ENCODE results near the gene DHX36. TPM values are rescaled to one million over a fixed set of nuclear protein-coding genes. Genes with fewer than 3 reads are reported as not detected.

Gene DHX36, protein sequence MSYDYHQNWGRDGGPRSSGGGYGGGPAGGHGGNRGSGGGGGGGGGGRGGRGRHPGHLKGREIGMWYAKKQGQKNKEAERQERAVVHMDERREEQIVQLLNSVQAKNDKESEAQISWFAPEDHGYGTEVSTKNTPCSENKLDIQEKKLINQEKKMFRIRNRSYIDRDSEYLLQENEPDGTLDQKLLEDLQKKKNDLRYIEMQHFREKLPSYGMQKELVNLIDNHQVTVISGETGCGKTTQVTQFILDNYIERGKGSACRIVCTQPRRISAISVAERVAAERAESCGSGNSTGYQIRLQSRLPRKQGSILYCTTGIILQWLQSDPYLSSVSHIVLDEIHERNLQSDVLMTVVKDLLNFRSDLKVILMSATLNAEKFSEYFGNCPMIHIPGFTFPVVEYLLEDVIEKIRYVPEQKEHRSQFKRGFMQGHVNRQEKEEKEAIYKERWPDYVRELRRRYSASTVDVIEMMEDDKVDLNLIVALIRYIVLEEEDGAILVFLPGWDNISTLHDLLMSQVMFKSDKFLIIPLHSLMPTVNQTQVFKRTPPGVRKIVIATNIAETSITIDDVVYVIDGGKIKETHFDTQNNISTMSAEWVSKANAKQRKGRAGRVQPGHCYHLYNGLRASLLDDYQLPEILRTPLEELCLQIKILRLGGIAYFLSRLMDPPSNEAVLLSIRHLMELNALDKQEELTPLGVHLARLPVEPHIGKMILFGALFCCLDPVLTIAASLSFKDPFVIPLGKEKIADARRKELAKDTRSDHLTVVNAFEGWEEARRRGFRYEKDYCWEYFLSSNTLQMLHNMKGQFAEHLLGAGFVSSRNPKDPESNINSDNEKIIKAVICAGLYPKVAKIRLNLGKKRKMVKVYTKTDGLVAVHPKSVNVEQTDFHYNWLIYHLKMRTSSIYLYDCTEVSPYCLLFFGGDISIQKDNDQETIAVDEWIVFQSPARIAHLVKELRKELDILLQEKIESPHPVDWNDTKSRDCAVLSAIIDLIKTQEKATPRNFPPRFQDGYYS
- polyA plus RNA-seq = 10 to 100 TPM in 2 of 3 donors, 1 to 10 TPM in 1; 9.0 to 19.1 (median 15.9) TPM

DNA sequence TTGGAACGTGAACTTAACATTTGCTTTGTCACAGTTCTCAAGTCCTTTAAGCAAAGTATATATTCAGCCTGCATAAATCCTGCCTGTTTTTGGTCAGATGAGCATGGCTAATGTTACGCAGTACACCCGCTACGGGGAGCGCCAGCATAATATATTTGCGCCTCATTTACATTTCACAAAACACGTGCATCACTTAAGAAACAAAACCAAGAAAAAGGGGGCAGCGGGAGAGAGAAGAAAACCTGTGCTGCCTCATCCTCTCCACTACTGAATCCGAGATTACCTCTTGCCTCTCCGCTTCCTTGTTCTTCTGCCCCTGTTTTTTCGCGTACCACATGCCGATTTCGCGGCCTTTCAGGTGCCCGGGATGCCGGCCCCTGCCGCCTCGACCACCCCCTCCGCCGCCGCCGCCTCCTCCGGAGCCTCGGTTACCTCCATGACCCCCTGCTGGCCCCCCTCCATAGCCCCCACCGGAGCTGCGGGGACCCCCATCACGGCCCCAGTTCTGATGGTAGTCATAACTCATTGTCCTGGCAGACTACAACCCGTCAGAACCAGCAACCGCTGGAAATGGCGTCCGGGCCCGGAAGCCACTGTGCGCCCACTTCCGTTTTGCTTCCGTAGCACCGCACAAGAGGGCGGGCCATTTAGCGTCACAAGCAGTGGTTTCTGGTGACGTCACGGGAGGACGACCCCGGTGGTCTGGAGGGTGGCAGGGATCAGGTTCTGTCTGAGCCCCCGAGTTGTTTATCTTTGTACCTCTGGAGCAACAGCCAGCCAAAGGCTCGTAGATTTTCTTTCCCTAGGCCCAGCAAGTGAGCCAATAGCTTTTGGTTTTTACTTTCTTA, at the start of gene DHX36:
Gene DHX36 (minus strand): TSS at position 597 of the 848 bp plus-strand sequence. CDS start 71 bp downstream, at position 526.
- Mint-ChIP-seq H3K4me1 (peaks cover 20 to 33% of the 10 kb centered on the region in 2 donors), H3K36me3 (no peaks in the 10 kb centered on the region), H3K4me3 (peak within 1 kb of the TSS; percentile 41 to 98 (median 97)), H3K9me3 (no peaks in the 10 kb centered on the region), H3K27me3 (ENCODE audit: low read depth in 3 of 3) (peaks cover 9 to 22% (median 16%) of the 10 kb centered on the region in 3 donors), H3K27ac (peak within 1 kb of the TSS in 5 of 6 donors; percentile 99 to 100 (median 99))
- DNase-seq = peak; percentile 90 to 93 (median 93)

DNA sequence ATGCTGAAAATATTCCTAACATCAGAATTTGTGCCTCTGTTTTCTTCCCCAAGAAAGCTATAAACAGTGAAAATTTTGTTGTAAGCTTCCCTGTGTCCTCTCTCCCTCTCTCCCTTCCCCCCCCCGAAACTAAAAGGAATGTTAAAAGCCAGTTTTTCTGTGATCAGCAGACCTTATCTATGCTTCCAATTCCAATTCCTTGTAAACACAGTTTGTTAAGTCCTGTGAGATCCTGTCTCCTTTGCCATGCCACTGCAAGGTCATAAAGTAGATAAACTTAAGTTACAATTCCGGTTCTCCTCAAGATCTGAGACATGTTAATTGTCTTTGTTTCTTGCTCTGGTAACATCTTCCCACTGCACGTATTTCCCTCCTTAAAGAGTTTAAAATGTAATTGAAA, 42.9 kb upstream of the DHX36 start:
- Mint-ChIP-seq H3K4me3 (no peak overlapping the region), H3K27me3 (ENCODE audit: low read depth in 3 of 3) (peaks cover 0 to 11% (median 3%) of the 10 kb centered on the region in 3 donors), H3K9me3 (peaks cover 0 to 6% (median 0%) of the 10 kb centered on the region in 6 donors), H3K4me1 (no peaks in the 10 kb centered on the region), H3K36me3 (no peaks in the 10 kb centered on the region), H3K27ac (no peak overlapping the region)
- no peak for DNase-seq

DNA sequence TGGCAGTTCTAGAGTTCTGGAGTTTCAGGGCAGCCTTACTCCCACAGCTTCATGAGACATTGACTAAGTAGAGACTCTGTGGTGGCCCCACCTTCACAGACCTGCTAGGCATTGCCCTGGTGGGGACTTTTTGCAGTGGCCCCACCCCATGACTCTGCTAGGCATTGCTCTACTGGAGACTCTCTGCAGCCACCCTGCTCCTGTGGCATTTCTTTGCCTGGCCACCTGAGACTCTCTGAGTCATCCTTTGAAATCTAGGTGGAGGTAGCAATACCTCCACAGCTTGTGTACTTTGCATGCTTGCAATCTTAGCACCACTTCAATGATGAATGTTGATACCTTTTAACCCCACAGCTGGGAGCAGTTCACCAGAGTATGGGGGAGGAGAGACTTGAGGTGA, 40.6 kb upstream of the DHX36 start:
- no peak overlapping the region for H3K4me3 Mint-ChIP-seq
- no peaks in the 10 kb centered on the region for H3K36me3 Mint-ChIP-seq
- peaks cover 0 to 6% (median 0%) of the 10 kb centered on the region in 6 donors for H3K9me3 Mint-ChIP-seq

DNA sequence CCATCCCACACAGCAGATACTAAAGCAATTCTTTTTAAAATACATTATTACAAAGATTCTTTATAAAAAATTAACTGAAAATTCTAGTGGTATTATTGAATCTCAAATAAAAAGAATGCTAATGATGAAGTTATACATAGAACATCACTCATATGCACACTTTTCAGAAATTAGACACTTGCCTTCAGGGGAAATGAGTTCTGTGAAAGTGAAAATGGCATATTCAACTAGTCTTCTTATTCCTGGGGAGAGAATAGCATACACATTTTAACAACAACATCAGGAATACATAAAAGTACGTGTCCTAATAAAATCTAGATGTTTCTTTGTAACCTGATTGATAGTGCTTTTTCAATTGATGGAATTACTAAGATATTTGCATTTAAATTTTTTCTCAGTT, 36.8 kb upstream of the DHX36 start:
- H3K27ac Mint-ChIP-seq = no peak overlapping the region
- H3K27me3 Mint-ChIP-seq (ENCODE audit: low read depth in 3 of 3) = peaks cover 0 to 7% (median 3%) of the 10 kb centered on the region in 3 donors
- H3K9me3 Mint-ChIP-seq = peaks cover 0 to 6% (median under 1%) of the 10 kb centered on the region in 6 donors
- no peaks in the 10 kb centered on the region for H3K4me1 Mint-ChIP-seq
- no peak for DNase-seq
- H3K4me3 Mint-ChIP-seq = no peak overlapping the region
- H3K36me3 Mint-ChIP-seq = peaks cover 0 to under 1% (median 0%) of the 10 kb centered on the region in 3 donors

More for the DNA sequence above, 40.6 kb upstream of the DHX36 start:
- Mint-ChIP-seq H3K27ac (no peak overlapping the region), H3K27me3 (ENCODE audit: low read depth in 3 of 3) (peaks cover 0 to 11% (median 3%) of the 10 kb centered on the region in 3 donors), H3K4me1 (no peaks in the 10 kb centered on the region)
- no peak for DNase-seq

DNA sequence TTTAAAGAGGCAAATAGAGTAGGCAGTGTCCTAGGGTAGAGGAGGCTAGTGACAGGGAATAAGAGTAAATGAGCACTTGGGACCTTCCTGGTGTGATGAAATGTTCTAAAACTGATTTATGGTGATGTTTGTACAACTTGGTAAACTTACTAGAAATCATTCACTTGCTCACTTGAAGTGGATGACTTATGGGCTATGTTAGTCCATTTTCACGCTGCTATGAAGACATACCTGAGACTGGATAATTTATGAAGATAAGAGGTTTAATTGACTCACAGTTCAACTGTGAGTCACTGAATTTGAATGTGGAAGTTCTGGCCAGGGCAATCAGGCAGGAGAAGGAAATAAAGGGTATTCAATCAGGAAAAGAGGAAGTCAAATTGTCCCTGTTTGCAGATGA, 31.7 kb upstream of the DHX36 start:
- no peak for DNase-seq
- H3K36me3 Mint-ChIP-seq = peaks cover 0 to 5% (median 0%) of the 10 kb centered on the region in 3 donors
- no peak overlapping the region for H3K4me3 Mint-ChIP-seq
- peaks cover 0 to 11% (median 0%) of the 10 kb centered on the region in 6 donors for H3K9me3 Mint-ChIP-seq
- H3K27me3 Mint-ChIP-seq (ENCODE audit: low read depth in 3 of 3) = peaks cover 0 to 5% (median 4%) of the 10 kb centered on the region in 3 donors
- no peaks in the 10 kb centered on the region for H3K4me1 Mint-ChIP-seq
- H3K27ac Mint-ChIP-seq = no peak overlapping the region

DNA sequence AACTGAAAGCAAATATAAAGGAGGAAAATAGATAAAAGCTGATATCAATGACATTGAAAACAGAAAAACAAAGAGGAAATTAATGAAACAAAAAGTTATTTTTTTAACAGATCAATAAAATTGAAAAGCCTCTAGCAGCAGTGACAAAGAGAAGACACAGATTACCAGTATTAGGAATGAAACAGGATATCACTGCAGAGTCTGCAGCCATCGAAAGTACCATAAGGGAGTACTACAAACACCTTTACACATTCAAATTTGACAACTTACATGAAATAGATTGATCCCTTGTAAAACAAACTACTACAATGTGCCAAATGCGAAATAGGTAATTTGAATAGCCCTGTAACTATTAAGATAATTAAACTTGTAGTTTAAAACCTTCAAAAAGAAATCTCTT, 24.9 kb upstream of the DHX36 start:
- Mint-ChIP-seq H3K27me3 (ENCODE audit: low read depth in 3 of 3) (peaks cover 0 to 15% (median 7%) of the 10 kb centered on the region in 3 donors), H3K4me3 (no peak overlapping the region), H3K4me1 (no peaks in the 10 kb centered on the region)

DNA sequence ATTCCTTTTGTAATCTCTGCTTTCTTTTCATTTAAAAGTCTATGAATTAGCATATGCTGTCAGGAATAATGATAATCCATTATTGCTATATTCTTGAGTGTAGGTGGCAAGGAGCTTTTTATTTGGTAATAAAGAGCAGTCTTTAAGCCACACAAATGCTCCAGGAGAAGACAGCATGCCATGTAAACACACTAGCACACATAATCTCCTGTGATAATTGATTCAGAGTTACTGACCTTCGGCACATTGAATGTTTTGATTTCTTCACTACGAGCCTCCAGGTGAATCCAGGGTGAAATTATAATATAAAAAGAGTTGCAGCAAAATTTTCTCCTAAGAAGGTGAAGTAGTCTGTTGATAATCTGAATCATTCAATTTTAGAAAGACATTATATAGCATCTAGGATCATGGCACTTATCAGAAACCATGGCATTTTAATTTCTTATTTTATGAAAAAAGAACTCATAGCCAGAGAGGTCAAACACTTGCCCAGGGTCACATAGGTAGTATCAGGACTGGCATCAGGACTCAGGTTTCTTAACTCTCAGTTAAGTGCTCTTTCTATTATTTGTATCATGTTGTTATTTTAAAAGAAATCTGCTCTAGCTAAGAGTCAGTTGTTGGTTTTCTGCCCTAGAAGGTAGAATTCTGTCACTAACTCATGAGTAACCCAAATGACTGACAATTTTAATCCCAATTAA, 21.3 kb upstream of the DHX36 start:
- H3K27me3 Mint-ChIP-seq (ENCODE audit: low read depth in 3 of 3) = peaks cover 0 to 13% (median 11%) of the 10 kb centered on the region in 3 donors
- no peak overlapping the region for H3K27ac Mint-ChIP-seq
- no peaks in the 10 kb centered on the region for H3K36me3 Mint-ChIP-seq
- no peak for DNase-seq
- no peaks in the 10 kb centered on the region for H3K9me3 Mint-ChIP-seq
- no peak overlapping the region for H3K4me3 Mint-ChIP-seq
- H3K4me1 Mint-ChIP-seq = no peaks in the 10 kb centered on the region

More for the DNA sequence above, 24.9 kb upstream of the DHX36 start:
- Mint-ChIP-seq H3K36me3 (no peaks in the 10 kb centered on the region), H3K9me3 (peaks cover 0 to 7% (median 0%) of the 10 kb centered on the region in 6 donors), H3K27ac (no peak overlapping the region)
- no peak for DNase-seq

DNA sequence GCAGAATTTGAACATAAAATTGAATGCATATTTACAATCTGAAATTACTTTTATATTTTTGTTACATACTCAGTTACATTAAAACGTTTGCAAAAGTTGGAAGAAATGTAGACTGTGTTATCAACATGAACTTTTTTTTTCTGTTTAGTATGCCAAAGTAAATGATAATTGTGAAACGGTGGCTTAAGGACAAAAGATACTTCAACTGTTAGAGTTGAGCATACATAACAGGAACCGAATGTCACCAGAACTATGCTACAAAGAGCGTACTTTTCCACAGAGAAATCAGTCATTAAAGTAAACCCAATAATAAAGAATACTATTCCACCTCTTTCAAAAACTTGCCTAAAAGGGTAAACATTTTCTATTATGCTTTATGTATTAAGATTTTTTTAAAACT, 14.3 kb upstream of the DHX36 start:
- Mint-ChIP-seq H3K27me3 (ENCODE audit: low read depth in 3 of 3) (peaks cover 0 to 14% (median 9%) of the 10 kb centered on the region in 3 donors), H3K27ac (no peak overlapping the region)
- DNase-seq = no peak

DNA sequence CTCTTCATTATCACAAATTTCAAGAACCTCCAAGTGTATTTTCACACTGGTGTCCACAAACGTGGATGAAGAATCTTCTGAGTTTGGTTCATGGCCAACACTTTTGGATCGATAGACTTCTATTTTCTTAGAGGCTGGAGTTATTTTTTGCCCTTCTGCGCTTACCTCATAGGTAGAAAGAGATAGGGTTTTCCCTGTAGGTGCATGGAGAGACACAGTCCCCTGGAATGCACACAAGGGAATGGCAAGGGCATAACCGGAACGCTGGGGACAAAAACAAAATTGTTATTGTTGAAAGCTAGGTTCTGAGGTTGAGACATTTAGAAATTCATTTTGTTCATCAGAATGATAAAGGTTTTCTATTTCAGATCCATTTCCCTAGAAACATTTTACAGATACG, 13.7 kb upstream of the DHX36 start:
- no peaks in the 10 kb centered on the region for H3K9me3 Mint-ChIP-seq
- H3K27me3 Mint-ChIP-seq (ENCODE audit: low read depth in 3 of 3) = peaks cover 0 to 14% (median 10%) of the 10 kb centered on the region in 3 donors
- H3K4me3 Mint-ChIP-seq = no peak overlapping the region
- DNase-seq = no peak
- no peaks in the 10 kb centered on the region for H3K36me3 Mint-ChIP-seq
- H3K4me1 Mint-ChIP-seq = no peaks in the 10 kb centered on the region
- no peak overlapping the region for H3K27ac Mint-ChIP-seq

More for the DNA sequence above, 14.3 kb upstream of the DHX36 start:
- no peaks in the 10 kb centered on the region for H3K9me3 Mint-ChIP-seq
- no peaks in the 10 kb centered on the region for H3K36me3 Mint-ChIP-seq
- H3K4me1 Mint-ChIP-seq = no peaks in the 10 kb centered on the region
- H3K4me3 Mint-ChIP-seq = no peak overlapping the region

DNA sequence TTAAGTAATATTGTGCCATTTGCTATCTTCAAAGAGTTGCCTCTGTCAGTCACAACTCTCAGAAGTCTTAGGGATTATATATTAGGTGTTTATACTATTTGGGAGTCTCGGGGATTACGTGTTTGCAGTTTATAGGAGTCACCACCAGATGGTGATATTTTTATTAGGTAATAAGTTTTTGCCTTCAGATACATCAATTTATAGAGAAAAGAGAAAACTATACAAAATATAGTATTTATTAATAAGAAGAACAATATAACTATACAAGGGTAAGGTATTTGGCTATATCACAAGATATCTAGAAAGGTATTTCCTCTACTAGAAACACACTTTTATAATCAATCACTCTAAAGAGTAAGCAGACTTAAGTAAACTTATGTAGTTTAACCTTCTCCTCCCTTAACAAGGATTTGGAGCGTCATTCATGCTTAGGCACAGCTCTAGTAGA, 10.7 kb upstream of the DHX36 start:
- Mint-ChIP-seq H3K27ac (no peak overlapping the region), H3K9me3 (no peaks in the 10 kb centered on the region), H3K4me3 (no peak overlapping the region), H3K36me3 (no peaks in the 10 kb centered on the region), H3K4me1 (no peaks in the 10 kb centered on the region), H3K27me3 (ENCODE audit: low read depth in 3 of 3) (peaks cover 0 to 10% (median 7%) of the 10 kb centered on the region in 3 donors)
- DNase-seq = peak in 1 of 3 donors; percentile 27

DNA sequence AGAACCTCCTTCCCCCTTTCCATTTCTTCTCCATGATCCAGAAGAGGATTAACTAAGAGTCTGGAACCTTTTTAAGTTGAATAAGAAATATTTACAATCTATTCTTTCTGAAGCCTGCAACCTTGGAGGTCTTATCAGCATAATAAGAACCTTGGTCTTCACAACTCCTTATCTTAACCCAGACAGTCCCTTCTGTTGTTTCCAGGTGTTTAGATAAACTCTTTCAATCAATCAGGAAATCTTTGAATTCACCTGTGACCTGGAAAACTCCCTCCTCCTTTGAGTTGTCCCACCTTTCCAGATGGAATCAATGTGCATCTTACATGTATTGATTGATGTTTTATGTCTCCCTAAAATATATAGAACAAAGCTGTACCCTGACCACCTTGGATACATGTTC, 3.6 kb upstream of the DHX36 start:
- H3K4me1 Mint-ChIP-seq = peaks cover 14 to 20% of the 10 kb centered on the region in 2 donors
- H3K9me3 Mint-ChIP-seq = no peaks in the 10 kb centered on the region
- no peaks in the 10 kb centered on the region for H3K36me3 Mint-ChIP-seq
- no peak overlapping the region for H3K27ac Mint-ChIP-seq
- H3K27me3 Mint-ChIP-seq (ENCODE audit: low read depth in 3 of 3) = peaks cover 9 to 21% (median 20%) of the 10 kb centered on the region in 3 donors
- H3K4me3 Mint-ChIP-seq = no peak overlapping the region
- DNase-seq = no peak

DNA sequence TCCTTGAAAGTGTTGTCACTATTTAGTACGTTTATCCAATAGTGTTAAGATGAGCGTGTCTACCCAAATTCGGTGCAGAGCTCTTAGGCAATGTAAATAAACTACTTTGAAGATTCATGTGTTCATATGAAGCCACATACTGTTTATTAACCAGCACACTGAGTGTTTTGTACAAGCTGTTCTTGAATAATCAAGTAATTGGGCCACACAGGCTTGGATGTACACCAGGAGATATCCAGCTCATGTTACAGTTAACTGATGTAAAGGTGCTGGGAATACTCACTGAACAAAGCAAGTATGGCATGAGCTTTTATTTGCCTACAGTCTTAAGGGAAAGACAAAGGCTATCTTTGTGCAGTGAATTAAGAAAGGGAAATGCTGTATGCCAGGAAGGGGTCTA, 632 bp upstream of the DHX36 start:
- Mint-ChIP-seq H3K27me3 (ENCODE audit: low read depth in 3 of 3) (peaks cover 9 to 22% (median 16%) of the 10 kb centered on the region in 3 donors), H3K9me3 (no peaks in the 10 kb centered on the region), H3K4me1 (peaks cover 20 to 33% of the 10 kb centered on the region in 2 donors), H3K4me3 (peak overlapping the region in 4 of 5 donors; percentile 97 to 98 (median 98)), H3K27ac (peak overlapping the region in 5 of 6 donors; percentile 99 to 100 (median 99)), H3K36me3 (no peaks in the 10 kb centered on the region)
- DNase-seq = no peak
